B cell (primary cell): ENCODE measurements around the gene OIT3. TPM values are rescaled to one million over a fixed set of nuclear protein-coding genes. Genes with fewer than 3 reads are reported as not detected.
A peak's percentile ranks its signal among the peaks of the same experiment; 100 is the strongest.

ENCODE experiments used
- ATAC-seq: fragments of 200-7000 bp; cut with Tn5 transposase; one replicate; pipeline ENCODE4 v1.10.0; 2021; ENCODE audit warnings: low read depth, mild to moderate bottlenecking, moderate number of reproducible peaks, moderate library complexity
- CTCF ChIA-PET: fragments of 350-600 bp; sonication (Branson Sonifier 250); formaldehyde crosslinking; loops from one replicate; lab custom pipeline; 2021; ENCODE audit warnings: antibody characterized with exemption, inconsistent platforms; lab: Charles Lee
- POLR2A ChIA-PET: fragments of 350-600 bp; sonication (Branson Sonifier 250); formaldehyde crosslinking; loops from one replicate; lab custom pipeline; 2021; ENCODE audit warnings: antibody characterized with exemption; lab: Charles Lee
- DNase-seq: peaks from one replicate; pipeline ENCODE4 v3.0.0; 2013
- H2AFZ ChIP-seq: 2 replicates; pipeline ENCODE4 v1.6.1; 2012; ENCODE audit warnings: mild to moderate bottlenecking, low read depth, low read length; ENCODE audit not compliant: insufficient read depth, poor library complexity, severe bottlenecking
- H3K27ac ChIP-seq, 2 donors: 1 replicate in 1 of 2; 2 replicates in 1 of 2; pipeline ENCODE4 v1.5.1; 2012 to 2013; ENCODE audit warnings: low read length in 2 of 2, mild to moderate bottlenecking in 2 of 2, moderate library complexity in 1 of 2
- H3K27me3 ChIP-seq, 4 experiments: fragments of 200-600 bp in 1 of 4; sonication (generic) in 1 of 4; replicated peaks in 1 of 4; 1 replicate in 2 of 4; 2 replicates in 2 of 4; pipeline versions ENCODE4 v1.6.1 to v1.7.0; 2013 to 2016; ENCODE audit warnings: low read length in 3 of 4, mild to moderate bottlenecking in 2 of 4, mixed read lengths in 1 of 4, moderate library complexity in 1 of 4; ENCODE audit not compliant: insufficient read depth in 4 of 4, control insufficient read depth in 3 of 4; ENCODE audit errors: control extremely low read depth in 1 of 4
- H3K36me3 ChIP-seq, 2 experiments: replicated peaks in 1 of 2; 1 replicate in 1 of 2; 2 replicates in 1 of 2; pipeline versions ENCODE4 v1.6.1 to v1.7.1; 2013; ENCODE audit warnings: low read length in 1 of 2; ENCODE audit not compliant: insufficient read depth in 2 of 2, control insufficient read depth in 1 of 2; ENCODE audit errors: control extremely low read depth in 1 of 2, extremely low read depth in 1 of 2
- H3K4me1 ChIP-seq, 2 donors: fragments of 200-600 bp in 1 of 2; sonication (generic) in 1 of 2; 1 replicate in 1 of 2; 2 replicates in 1 of 2; pipeline versions ENCODE4 v1.5.1 to v1.6.1; 2013 to 2017; ENCODE audit warnings: low read length in 2 of 2; ENCODE audit not compliant: control insufficient read depth in 2 of 2, insufficient read depth in 2 of 2
- H3K4me2 ChIP-seq: replicated peaks from 2 replicates; pipeline ENCODE3; 2012; ENCODE audit warnings: mild to moderate bottlenecking, low read depth, low read length; ENCODE audit not compliant: poor library complexity, severe bottlenecking
- H3K4me3 ChIP-seq, 5 experiments: fragments of 200-600 bp in 1 of 5; sonication (generic) in 1 of 5; 1 replicate in 3 of 5; 2 replicates in 2 of 5; pipeline versions ENCODE4 v1.5.1 to v1.7.0; 2011 to 2016; ENCODE audit warnings: low read length in 4 of 5, mild to moderate bottlenecking in 4 of 5, low read depth in 2 of 5, control low read depth in 1 of 5, moderate library complexity in 1 of 5; ENCODE audit not compliant: insufficient read depth in 1 of 5; ENCODE audit errors: control extremely low read depth in 1 of 5, extremely low read depth in 1 of 5
- H3K79me2 ChIP-seq: fragments of 200-600 bp; sonication (generic); one replicate; pipeline ENCODE4 v1.6.0; 2016; ENCODE audit warnings: low read length; ENCODE audit not compliant: control insufficient read depth, insufficient read depth
- H3K9ac ChIP-seq: fragments of 200-600 bp; sonication (generic); 2 replicates; pipeline ENCODE4 v1.6.1; 2017; ENCODE audit warnings: mild to moderate bottlenecking, low read length, moderate library complexity
- H3K9me3 ChIP-seq, 3 donors: one replicate each; pipeline versions ENCODE4 v1.6.1 to v1.7.1; 2013; ENCODE audit warnings: low read length in 2 of 3; ENCODE audit not compliant: control insufficient read depth in 2 of 3, insufficient read depth in 1 of 3; ENCODE audit errors: control extremely low read depth in 1 of 3
- H4K20me1 ChIP-seq: 2 replicates; pipeline ENCODE4 v1.6.0; 2012; ENCODE audit warnings: mild to moderate bottlenecking, low read length; ENCODE audit not compliant: insufficient read depth, control insufficient read depth, poor library complexity, severe bottlenecking
- H3K27ac Mint-ChIP-seq: one replicate; pipeline ENCODE4 v1.8.0; 2021; ENCODE audit warnings: mixed read lengths
- H3K27me3 Mint-ChIP-seq: one replicate; pipeline ENCODE4 v1.8.0; 2021; ENCODE audit warnings: mixed read lengths
- H3K4me1 Mint-ChIP-seq: one replicate; pipeline ENCODE4 v1.8.0; 2021; ENCODE audit warnings: mixed read lengths
- H3K4me3 Mint-ChIP-seq: one replicate; pipeline ENCODE4 v1.8.0; 2021; ENCODE audit warnings: mixed read lengths
- H3K9me3 Mint-ChIP-seq: one replicate; pipeline ENCODE4 v1.8.0; 2022; ENCODE audit warnings: mixed read lengths; ENCODE audit not compliant: insufficient read depth
- CTCF ChIP-seq: fragments of 200-600 bp; IDR thresholded peaks from one replicate; pipeline ENCODE4 v1.8.0; 2022; ENCODE audit warnings: antibody characterized with exemption, mild to moderate bottlenecking
- EZH2 ChIP-seq: IDR thresholded peaks from 2 replicates; pipeline ENCODE4 v1.6.1; 2012; ENCODE audit warnings: borderline replicate concordance, low read depth, mild to moderate bottlenecking, moderate library complexity, low read length; ENCODE audit not compliant: insufficient read depth, poor library complexity, severe bottlenecking
- WGBS: methylation state at CpG from one replicate; pipeline ENCODE4 v1.1.5; 2013; ENCODE audit warnings: missing lambda C conversion rate; ENCODE audit not compliant: insufficient coverage; 5-methylcytosine and 5-hydroxymethylcytosine counted together
- intact Hi-C: fragments of 100-400 bp; cut with micrococcal nuclease; formaldehyde crosslinking; loops from one replicate; pipeline ENCODE4 v1.10.0; 2022
- polyA plus RNA-seq: library from polyadenylated mRNA; depleted of rRNA; stranded (reverse); fragments of >200 nt; gene quantifications from 2 replicates; pipeline ENCODE4 v1.2.3, GENCODE V29; 2012
- total RNA-seq, 2 donors: library from RNA; stranded (reverse); fragments of 120-200 nt in 1 of 2; gene quantifications; 1 replicate in 1 of 2; 2 replicates in 1 of 2; pipeline versions ENCODE4 v1.2.3 to v1.2.4, GENCODE V29; 2013 to 2022

Gene OIT3
- total and polyA plus RNA-seq, 2 donors (not counting 1 experiment from before 2014, with no cell fraction given), result 0.04 TPM; not detected in 1

- Histone ChIP-seq H3K9ac (no peak overlapping the region), H3K36me3 (peaks cover 1 to 2% of the 10 kb centered on the region in 2 experiments), H3K27me3 (no peaks in the 10 kb centered on the region), H2AFZ (no peak overlapping the region), H4K20me1 (no peaks in the 10 kb centered on the region), H3K4me2 (no peak overlapping the region), H3K4me3 (no peak overlapping the region), H3K9me3 (peaks cover 0 to 5% (median 0%) of the 10 kb centered on the region in 3 donors), H3K27ac (no peak overlapping the region), H3K79me2 (no peaks in the 10 kb centered on the region), H3K4me1 (peaks cover 6 to 8% of the 10 kb centered on the region in 2 donors)
- no peak overlapping the region for H3K27ac Mint-ChIP-seq
- peaks cover 7% of the 10 kb centered on the region for H3K4me1 Mint-ChIP-seq
- H3K4me3 Mint-ChIP-seq, result no peak overlapping the region
- no peaks in the 10 kb centered on the region for H3K27me3 Mint-ChIP-seq
- ATAC-seq, result no peak
- no peaks in the 10 kb centered on the region for H3K9me3 Mint-ChIP-seq
- ChIA-PET CTCF (no interaction called here), POLR2A (no interaction called here)
- intact Hi-C loops, result no loop called here
- TF ChIP-seq EZH2 (no peak), CTCF (no peak)
- WGBS, result no CpG with 5 or more reads among the region's 2 CpGs
- DNase-seq, result no peak
Observed at GRCh38 chr10:72885953-72886352, 7.6 kb upstream of the OIT3 start.

GRCh38 chr10:72886621-72887020 lies 6.9 kb upstream of the OIT3 start:
- no peak overlapping the region for H3K27ac Mint-ChIP-seq

More at GRCh38 chr10:72886621-72887020, 6.9 kb upstream of the OIT3 start:
- 100% methylated on average over 1 of the region's 1 CpG for WGBS
- DNase-seq, result no peak
- H3K27ac ChIP-seq, result no peak overlapping the region
- H4K20me1 ChIP-seq, result no peaks in the 10 kb centered on the region
- peaks cover 0 to 5% (median 0%) of the 10 kb centered on the region in 3 donors for H3K9me3 ChIP-seq
- CTCF ChIA-PET, result no interaction called here
- H3K36me3 ChIP-seq, result peaks cover 0 to 2% of the 10 kb centered on the region in 2 experiments
- no peaks in the 10 kb centered on the region for H3K9me3 Mint-ChIP-seq
- peaks cover 6 to 8% of the 10 kb centered on the region in 2 donors for H3K4me1 ChIP-seq
- no peak overlapping the region for H3K9ac ChIP-seq
- peak overlapping the region; percentile 39 for H2AFZ ChIP-seq
- POLR2A ChIA-PET, result no interaction called here
- TF ChIP-seq EZH2 (no peak), CTCF (no peak)
- H3K4me2 ChIP-seq, result peak overlapping the region; percentile 55
- H3K27me3 Mint-ChIP-seq, result no peaks in the 10 kb centered on the region
- intact Hi-C loops, result no loop called here
- no peaks in the 10 kb centered on the region for H3K27me3 ChIP-seq
- no peak for ATAC-seq
- no peaks in the 10 kb centered on the region for H3K79me2 ChIP-seq
- peaks cover 7% of the 10 kb centered on the region for H3K4me1 Mint-ChIP-seq
- H3K4me3 ChIP-seq, result no peak overlapping the region
- peak overlapping the region; percentile 54 for H3K4me3 Mint-ChIP-seq
